GM18907 (cell line): ENCODE measurements around the gene BRD9.
"Not testable (repeated sequence)": the region's sequence is repeated elsewhere in the genome, so short reads cannot be mapped to it uniquely, and the experiment has no call there.

Experiments used
- ATAC-seq: cut with Tn5 transposase; IDR thresholded peaks from one replicate; pipeline ENCODE4 v1.9.1; 2021; ENCODE audit warnings: mild to moderate bottlenecking, moderate library complexity; ENCODE audit not compliant: unreplicated experiment

The BRD9 gene

DNA sequence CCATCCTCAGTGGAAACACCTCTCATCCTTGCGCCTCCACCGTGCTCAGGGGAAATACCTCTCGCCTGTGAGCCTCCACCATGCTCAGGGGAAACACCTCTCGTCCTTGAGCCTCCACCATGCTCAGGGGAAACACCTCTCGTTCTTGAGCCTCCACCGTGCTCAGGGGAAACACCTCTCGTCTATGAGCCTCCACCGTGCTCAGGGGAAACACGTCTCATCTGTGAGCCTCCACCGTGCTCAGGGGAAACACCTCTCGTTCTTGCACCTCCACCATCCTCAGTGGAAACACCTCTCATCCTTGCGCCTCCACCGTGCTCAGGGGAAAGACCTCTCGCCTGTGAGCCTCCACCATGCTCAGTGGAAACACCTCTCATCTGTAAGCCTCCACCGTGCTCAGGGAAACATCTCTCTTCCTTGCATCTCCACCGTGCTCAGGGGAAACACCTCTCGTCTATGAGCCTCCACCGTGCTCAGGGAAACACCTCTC is 46.0 kb downstream of the BRD9 start:
- ATAC-seq = not testable (repeated sequence)

DNA sequence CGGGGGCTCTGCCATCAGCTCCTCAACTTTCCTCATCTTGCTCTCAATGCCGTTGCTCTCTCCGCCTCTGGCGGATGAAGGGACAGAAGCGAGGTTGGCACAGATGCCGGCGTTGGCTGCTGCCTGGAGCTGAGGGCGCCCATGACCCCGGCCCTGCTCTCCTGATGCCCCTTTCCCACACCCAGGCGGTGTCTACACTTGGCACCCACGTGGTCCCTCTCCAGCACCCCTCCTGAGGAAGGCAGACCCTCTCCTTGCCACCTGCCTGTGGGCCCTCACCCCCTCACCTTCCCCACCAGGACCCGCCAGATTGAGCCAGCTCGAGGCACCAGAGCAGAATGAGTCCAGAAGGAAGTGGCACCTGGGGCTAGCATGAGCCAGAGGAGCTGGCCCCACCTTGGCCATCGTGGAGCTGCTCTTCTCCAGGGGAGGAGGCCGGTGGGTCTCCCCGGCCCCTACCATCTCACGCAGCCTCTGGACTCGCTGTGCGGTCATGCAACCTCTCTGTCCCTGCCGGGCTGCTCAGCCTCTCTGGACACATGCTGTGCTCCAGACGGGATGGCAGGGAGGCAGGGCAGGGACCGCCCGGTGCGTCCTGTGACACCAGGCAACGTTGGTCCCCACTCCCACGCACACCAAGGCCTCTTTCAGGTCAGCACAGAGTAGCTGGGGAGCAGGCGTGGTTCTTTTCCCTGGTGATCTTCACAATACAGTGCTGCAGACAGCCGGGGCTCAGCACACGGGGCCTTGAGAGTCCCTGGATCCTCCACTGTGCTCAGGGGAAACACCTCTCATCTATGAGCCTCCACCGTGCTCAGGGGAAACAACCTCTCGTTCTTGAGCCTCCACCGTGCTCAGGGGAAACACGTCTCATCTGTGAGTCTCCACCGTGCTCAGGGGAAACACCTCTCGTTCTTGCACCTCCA is 46.7 kb downstream of the BRD9 start:
- ATAC-seq = not testable (repeated sequence)

DNA sequence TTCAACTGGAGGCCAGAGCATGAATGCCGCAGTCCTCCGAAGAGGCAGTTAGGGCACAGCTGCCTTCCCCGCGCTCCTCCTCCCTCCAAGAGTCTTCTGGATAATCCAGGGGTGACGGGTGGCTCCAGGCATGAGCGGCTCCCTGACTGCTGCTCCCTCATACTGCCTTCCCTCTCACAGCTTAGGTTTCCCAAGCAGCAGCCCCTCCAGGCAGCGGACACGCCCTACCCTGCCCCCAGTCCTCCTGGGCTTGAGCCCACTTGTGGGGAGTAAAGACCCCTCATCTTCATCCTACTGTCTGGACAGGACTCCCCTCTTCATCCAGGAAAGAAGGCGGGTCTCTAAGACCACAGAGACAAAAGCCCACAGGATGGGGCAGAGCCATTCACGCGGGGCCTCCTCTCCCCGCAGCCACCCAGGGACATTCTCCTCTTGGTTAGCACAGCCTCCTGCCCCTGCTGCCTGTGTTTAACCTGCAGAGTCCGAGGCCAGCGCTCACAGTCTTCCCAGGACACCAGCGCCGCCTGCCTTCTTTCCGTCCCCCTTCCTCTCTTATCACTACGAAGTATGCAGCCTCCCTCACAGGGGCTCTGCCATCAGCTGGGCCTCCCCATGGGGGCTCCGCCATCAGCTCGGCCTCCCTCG is 47.4 kb downstream of the BRD9 start:
- ATAC-seq = not testable (repeated sequence)

DNA sequence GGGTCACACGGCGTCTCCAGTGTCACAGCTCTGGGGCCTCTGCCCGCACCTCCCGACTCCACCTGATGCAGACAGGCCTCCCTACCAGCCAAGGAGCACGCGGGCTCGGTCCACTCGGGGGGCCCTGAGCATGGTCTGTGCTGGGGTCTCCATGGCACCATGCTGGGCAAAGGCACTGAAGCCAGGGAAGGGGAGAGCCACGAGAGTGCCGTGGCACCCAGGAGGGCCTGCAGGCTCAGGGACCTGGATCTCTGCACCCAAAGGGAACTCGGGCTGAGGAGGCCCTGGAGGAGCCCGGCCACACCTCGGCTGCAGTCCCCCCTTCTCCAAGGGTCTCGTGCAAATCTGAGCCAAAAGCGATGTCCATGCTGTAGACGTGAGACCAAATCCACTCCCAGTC is 48.2 kb downstream of the BRD9 start:
- ATAC-seq = not testable (repeated sequence)

DNA sequence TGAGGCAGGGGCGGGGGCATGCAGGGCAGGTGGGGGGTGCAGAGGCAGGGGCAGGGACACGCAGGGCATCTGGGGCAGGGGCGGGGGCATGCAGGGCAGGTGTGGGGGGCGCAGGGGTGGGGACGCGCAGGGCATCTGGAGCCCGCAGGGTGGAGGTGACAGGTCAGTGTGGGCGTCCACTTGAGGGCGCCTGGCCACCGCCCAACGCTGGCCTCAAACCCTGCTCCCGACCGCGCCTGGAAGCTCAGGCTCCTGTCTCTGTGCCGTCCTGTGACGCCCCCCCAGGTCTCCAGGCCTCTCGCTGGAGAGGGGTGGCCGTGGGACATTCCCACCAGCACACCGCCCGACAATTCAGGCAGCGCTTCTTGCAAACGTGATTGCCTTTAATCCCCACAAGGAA is 48.7 kb downstream of the BRD9 start:
- ATAC-seq = not testable (repeated sequence)

DNA sequence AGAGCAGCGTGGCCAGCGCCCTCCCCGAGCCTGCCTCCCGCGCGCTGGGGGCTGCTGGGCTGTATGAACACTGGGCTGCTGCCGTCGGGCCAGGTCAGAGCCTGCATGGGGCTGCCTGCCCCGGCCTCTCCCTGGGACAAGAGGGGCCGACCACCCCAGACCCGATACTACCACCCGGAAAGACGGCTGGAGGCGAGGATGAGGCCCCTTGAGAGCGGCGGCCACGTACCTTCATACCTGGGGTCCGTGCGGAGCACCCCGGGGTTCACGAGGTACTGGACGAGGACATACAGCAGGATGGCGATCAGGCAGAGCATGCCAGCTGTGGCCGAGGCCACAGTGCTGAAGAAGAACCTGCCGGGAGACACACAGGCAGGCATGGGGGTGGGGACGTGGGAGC is 49.2 kb downstream of the BRD9 start:
- ATAC-seq = not testable (repeated sequence)

DNA sequence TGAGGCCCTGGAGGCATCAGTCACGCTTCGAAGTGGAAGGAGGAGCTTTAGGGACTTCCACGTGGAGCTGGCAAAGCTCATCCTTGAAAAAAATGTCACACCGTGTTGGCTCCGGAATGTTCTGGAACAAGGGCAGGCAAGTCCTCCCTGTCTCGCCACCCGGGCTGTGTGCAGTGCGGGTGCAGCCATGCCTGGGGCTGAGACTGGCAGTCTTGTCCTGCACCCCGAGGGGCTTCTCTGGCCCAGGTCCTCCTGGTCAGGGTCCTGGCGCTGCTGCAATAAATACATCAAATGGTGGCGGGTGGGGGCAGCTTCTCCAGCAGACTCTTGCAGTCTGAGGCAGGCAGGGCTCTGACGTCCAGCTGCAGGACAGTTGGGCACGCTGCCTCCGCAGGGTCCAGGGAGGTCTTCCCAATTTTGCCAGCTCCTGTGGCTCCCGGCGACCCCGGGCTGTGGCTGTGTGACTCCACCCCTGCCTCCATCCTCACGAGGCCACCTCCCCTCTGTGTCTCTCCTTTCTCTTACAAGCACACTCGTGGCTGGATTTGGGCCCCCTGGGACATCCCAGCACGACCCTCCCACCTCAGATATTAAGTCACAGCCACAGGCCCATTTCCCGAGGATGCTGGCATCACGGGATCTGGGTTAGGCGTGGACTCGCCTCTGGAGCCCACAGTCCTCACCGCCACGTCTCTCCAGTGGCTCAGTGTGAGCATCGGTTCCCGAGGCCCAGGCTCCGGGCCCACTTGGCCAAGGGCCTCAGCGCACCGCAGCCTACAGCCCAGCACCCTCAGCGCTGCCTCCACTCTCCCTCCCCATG is 50.0 kb downstream of the BRD9 start:
- ATAC-seq = not testable (repeated sequence)

DNA sequence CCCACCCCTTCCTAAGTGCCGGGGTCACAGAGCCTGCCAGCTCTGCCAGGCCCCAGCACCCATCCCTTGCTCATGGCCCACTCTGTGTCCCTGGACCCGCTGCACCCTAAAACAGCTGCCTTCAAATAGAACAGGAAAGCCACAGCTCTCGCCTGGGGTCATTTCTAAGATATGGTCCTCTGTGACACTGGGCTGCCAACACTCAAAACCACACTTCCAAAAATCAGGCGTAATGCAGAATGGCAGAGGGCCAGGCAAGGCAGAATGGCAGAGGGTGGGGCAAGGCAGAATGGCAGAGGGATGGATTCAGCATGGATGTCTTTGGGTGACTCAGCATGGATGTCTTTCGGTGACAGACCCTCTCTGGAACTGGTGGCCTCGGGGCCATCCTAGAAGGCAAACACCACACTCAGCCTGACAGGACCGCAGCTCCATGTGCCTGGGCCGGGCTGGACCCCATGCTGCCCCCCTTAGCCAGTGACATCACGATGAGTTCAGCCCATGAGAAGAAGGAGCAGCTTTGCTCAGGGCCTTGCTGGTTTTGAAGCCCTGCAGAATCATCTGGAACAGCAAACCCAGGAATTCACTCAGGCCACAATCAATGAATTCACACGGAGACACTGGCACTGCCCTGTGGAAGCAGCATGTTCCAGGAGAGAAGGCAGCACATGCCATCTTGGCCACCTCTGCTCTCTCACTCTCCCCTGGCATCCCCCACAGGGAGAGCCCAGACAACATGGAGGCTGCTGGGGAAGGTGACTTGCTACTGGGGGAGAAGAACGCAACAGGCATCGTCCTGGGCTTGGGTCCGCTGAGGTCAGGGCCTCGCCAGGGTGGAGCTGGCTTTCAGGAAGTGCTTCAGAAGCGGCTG is 50.8 kb downstream of the BRD9 start:
- ATAC-seq = not testable (repeated sequence)

DNA sequence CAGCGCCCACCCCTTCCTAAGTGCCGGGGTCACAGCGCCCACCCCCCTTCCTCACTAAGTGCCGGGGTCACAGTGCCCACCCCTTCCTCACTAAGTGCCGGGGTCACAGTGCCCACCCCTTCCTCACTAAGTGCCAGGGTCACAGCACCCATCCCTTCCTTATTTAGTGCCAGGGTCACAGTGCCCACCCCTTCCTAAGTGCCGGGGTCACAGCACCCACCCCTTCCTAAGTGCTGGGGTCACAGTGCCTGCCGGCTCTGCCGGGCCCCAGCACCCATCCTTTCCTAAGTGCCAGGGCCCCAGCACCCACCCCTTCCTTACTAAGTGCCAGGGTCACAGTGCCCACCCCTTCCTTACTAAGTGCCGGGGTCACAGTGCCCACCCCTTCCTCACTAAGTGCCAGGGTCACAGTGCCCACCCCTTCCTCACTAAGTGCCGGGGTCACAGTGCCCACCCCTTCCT is 51.6 kb downstream of the BRD9 start:
- ATAC-seq = not testable (repeated sequence)

DNA sequence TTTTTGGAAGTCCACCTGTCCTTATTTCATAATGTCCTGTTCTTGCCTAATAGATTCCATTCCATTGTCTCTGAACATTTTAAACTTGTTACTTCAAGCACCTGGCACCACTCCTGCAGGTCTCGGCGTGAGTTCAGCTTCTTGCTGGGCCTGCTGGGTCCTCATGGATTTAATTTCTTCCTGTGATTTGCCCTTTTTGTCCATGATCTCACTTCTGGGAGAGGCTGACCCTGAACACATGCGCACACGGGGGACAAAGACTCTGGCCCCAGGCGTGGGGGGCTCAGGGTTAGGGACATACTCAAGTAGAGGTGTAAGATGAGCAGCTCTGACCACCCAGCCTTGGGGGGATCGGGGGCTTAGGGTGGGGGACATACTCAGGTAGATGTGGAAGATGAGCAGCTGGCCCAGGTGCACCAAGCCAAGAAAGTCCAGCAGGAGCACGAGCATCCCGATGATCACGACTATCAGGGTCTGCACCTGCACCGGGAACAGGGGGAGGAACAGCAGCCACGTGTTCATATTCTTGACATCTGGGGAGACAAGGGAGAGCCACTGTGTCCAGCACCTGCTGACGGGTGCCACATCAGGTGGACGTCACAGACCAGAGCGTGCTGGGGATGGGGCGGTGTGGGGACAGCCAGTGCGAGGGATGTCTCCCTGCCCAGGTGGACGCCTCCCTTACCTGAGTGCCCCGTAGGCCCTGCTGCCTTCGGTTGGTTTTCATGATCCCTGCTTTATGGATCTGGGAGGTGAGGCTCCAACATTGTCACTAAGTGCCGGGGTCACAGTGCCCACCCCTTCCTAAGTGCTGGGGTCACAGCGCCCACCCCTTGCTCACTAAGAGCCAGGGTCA is 52.3 kb downstream of the BRD9 start:
- ATAC-seq = not testable (repeated sequence)

DNA sequence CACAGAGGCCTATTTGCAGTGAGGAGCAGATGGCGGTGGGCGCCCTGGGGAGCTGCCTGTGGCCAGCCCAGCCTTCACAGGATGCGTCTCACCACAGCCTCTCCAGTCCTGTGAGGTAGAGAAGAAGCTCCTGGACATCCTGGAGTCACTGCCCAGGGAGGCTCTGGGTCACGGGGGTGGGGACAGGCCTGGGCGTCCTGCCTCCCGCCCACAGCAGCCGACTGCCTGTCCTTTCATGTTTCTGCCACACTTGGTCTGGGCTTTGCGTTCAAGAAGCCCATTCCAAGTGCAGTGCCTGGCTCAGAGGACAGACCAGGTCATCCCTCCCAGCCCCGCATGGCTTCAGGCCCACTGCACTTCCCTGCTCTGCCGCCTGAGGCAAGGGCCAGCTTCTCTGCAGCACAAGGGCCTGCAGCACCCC is 54.2 kb downstream of the BRD9 start:
- ATAC-seq = not testable (repeated sequence)

DNA sequence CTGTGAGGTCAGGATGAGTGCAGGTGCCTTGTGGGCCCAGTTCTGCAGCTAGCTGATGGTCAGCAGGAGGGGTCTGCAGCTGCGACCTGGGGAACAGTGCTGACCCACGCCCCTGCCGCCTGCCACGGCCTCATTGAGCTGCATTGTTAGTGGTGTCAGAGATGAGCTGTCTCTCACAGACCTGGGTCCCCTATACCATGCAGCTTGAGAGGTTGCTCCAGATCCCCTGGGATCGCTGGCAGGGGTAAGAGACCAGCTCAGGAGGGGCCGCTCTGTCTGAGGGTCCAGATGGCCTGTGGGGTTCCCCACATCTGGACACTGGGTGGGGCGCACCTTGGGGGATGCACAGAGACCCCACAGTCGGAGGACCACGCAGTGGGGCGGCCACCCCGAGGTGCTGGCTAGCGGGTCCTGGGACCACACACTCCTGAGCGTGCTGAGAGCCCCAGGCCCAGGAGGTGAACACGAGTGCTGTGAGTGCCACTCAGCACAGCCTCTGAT is 54.9 kb downstream of the BRD9 start:
- not testable (repeated sequence) for ATAC-seq

DNA sequence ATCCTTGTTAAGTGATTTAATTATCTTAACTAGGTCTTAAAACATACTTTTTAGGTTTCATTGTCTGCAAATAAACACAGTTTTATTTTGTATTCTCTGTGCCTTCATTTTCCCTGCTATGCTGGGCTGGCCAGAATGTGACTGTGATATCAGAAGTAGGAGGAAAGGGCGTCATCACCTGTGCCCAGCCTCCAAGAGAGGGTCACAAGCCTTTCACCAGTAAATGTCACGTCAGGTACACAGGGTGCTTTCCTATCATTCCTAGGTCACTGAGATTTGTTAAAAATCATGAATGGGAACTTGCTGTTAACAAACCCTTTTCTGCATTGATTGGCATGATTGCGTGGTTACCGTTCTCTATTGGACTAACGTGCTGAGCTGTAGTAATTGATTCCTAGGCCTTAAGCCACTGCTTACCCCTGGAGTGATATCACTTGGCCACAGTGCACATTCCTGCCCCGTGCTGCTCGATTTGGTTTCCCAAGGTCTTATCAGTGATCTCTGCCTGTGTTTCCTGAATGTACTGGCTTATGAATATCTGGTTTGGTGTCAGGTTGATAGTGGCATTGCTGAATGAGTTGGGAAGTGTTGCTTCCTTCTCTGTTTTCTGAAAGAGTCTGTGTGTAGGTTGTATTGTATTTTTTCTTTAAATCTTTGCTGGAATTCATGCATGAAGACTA is 56.5 kb downstream of the BRD9 start:
- ATAC-seq = not testable (repeated sequence)

DNA sequence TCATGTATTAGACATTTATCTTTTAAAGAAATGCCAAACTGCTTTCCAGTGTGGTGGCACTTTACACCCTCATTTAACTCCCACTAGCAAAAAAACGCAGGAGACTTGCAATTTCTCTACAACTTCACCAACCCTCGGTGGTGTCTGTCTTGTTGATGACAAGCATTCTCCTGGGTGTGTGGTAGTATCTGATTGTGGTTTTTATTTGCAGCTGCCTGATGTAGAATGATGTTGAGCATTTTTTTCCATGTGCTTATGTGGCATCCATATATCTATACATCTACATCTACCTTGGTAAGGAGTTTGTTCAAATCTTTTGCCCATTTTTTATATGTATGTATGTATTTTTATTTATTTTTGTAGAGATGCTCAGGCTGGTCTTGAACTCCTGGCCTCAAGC is 58.6 kb downstream of the BRD9 start:
- ATAC-seq = not testable (repeated sequence)

DNA sequence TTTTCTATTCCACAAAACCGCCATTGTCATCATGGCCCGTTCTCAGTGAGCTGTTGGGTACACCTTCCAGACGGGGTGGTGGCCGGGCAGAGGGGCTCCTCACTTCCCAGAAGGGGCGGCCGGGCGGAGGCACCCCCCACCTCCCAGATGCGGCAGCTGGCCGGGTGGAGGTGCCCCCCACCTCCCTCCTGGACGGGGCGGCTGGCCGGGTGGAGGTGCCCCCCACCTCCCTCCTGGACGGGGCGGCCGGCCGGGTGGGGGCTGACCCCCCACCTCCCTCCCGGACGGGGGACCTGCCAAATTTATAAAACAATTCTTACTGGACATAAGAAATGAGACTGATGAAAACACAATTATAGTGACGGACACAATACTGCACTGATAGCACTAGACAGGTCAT is 64.4 kb downstream of the BRD9 start:
- not testable (repeated sequence) for ATAC-seq

DNA sequence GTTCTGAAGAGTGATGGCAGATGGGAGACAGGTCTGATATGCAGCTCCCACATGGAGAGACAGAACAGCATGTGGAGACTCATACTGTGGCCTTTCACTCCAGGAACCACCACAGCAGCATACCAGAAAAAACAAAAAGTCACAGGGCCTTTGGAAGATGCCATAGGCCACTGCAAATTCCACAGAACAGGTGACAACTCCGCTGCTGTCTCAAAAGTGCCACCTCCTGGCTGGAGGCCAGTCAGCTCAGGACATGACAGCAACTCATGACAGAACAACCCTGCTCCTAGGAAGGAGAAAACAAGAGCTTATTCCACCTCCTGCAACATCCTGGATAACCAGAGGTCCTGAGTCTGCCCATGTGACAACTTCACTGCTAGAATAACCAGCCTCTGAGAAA is 67.1 kb downstream of the BRD9 start:
- not testable (repeated sequence) for ATAC-seq

DNA sequence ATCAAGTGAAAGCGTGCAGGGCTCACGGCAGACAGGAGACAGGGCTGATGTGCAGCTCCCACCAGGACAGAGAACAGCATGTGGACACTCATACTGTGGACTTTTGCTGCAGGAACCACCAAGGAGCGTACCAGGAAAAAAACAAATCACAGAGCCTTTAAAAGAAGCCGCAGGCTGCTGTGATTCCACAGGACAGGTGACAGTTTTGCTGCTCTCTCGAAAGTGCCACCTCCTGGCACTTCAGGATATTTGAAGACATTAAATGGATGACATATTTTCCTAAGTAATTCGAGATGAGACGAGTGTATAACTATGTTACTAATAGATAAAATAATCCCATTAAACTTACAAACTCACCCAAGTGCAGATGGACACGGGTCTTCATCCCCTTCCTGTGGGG is 71.1 kb downstream of the BRD9 start:
- ATAC-seq = no peak

DNA sequence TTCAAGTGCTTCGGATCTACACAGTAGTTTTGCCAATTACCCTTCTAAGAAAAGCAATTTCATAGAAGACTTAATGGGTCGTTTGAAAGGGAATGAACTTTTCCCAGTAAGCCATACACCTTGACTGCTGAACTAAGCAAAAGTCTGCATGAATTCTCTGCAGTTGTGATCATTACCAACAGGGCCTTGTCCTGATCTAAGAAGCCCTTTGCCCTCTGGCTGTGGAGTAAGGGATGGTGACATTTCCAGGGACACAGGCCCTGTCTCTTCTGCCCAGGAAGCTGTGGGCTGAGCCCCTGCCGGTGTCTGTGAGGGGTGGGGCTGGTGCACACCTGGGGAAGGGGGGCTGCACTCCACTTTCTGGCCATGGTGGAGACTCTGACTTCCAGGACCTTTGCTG is 72.4 kb downstream of the BRD9 start:
- ATAC-seq = no peak
